RWPE1 (cell line): ENCODE measurements around the gene CCNA2.
A peak's percentile ranks its signal among the peaks of the same experiment; 100 is the strongest.

ENCODE experiments used
- CTCF ChIA-PET: fragments of 350-600 bp; sonication (Branson Sonifier 250); formaldehyde crosslinking; extraction: SDS; loops from one replicate; lab custom pipeline; 2021; lab: Yijun Ruan, JAX
- POLR2A ChIA-PET: fragments of 400-600 bp; formaldehyde crosslinking; extraction: SDS; loops from one replicate; lab custom pipeline; 2020; ENCODE audit warnings: antibody characterized with exemption; ENCODE audit not compliant: low non-redundant PET; lab: Yijun Ruan, JAX
- DNase-seq: peaks from one replicate; pipeline ENCODE4 v3.0.0; 2012; ENCODE audit warnings: low spot score
- H3K27ac ChIP-seq: fragments of 450-650 bp; 2 replicates; pipeline ENCODE4 v1.5.1; 2017
- TF ChIP-seq, protein P1 (sequence below): fragments of 450-650 bp; conservative IDR thresholded peaks from 2 replicates; pipeline ENCODE4 v1.5.1; 2017; ENCODE audit warnings: low read depth, mild to moderate bottlenecking

Gene CCNA2

DNA sequence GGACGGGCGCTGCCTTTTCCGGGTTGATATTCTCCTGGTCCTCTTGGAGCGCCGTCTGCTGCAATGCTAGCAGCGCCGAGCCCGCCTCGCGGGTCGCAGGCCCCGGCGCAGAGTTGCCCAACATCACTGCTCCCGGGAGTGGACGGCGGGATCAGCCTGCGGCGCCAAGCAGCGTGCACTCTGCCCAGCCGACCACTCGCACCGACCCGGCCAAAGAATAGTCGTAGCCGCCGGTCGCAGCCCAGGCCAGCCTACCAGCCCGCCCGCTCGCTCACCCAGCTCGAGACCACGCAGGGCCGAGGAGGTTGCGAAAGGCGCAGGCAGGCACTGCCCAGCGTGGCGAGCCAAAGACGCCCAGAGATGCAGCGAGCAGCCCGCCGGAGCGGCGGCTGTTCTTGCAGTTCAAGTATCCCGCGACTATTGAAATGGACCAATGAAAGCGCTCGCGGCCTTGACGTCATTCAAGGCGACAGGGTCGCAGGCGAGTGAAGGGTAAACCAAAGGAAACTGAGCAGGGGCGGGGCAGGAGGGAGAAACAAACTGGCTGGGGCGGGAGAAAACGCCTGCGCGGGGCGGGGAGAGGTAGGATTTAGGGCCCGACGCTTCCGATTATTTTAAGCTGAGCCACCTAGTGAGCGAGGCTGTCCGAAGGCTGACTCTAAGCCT is at the start of gene CCNA2:
Gene CCNA2, minus strand, starts transcription at position 379 of the 666 bp plus-strand sequence. Its CDS starts 255 bp downstream, at position 124.
- ChIA-PET POLR2A (no interaction called here), CTCF (interaction anchor here (0.6 to 0.7 kb wide), 2 partner anchors 17 to 904 kb away, joined by 3 to 5 read pairs; no protein-coding TSS in a partner anchor)
- DNase-seq, result peak; percentile 97
- H3K27ac ChIP-seq, result peak within 1 kb of the TSS; percentile 90
- TF ChIP-seq, protein P1, sequence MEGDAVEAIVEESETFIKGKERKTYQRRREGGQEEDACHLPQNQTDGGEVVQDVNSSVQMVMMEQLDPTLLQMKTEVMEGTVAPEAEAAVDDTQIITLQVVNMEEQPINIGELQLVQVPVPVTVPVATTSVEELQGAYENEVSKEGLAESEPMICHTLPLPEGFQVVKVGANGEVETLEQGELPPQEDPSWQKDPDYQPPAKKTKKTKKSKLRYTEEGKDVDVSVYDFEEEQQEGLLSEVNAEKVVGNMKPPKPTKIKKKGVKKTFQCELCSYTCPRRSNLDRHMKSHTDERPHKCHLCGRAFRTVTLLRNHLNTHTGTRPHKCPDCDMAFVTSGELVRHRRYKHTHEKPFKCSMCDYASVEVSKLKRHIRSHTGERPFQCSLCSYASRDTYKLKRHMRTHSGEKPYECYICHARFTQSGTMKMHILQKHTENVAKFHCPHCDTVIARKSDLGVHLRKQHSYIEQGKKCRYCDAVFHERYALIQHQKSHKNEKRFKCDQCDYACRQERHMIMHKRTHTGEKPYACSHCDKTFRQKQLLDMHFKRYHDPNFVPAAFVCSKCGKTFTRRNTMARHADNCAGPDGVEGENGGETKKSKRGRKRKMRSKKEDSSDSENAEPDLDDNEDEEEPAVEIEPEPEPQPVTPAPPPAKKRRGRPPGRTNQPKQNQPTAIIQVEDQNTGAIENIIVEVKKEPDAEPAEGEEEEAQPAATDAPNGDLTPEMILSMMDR, result no peak

DNA sequence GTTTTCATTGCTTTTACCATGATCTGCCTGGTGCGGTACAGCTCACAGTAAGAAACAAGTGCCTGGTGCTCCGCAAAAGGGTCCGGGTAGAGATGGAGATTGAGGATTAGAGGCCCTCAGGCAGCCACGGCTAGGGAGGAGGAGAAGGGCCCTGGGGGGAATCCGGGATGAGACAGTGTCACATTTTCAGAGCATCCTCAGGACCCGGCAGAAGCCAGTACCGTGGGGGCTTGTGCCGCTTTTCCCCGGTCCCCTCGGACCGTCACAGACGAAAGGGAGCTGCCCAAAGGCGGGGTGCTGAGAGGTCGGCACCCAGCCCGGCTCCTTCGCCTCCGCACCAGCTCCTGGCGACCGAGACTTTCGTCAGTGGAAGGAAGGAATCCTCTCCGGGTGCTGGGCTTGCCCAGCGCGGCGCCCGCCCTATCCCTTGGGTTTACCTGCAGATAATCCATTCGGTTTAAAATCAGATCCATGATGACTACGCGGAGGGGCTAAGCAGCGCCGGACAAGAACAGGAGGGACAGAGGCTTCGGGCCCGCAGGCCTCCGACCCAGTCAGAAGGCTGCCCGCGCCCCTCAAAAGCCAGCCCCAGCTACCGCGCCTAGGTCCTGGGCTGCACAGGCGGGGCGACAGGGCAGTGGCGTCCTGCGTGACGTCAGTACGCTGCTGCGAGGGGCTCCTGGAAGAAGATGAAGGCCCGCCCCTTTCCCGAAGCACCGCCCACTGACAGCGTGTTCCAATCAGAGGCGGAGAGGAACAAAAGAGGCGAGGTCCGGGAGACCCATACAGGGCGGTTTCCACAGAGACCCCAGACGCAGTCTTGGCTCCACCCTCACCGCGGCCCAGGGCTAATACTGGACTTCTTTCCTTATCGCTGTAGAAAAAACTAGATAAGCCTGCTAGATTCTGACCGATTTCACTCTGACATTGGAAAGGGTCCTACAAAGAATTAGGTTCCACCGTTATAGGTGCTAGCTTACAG is 46.4 kb upstream of the CCNA2 start, which contains the start of gene BBS7:
Gene BBS7, minus strand, starts transcription at position 634 of the 982 bp plus-strand sequence. Its CDS starts 161 bp downstream, at position 473.
- POLR2A ChIA-PET, result no interaction called here
- H3K27ac ChIP-seq, result peak within 1 kb of the TSS; percentile 77
- TF ChIP-seq, protein P1, result no peak
- peak; percentile 94 for DNase-seq
- CTCF ChIA-PET, result interaction anchor here (0.6 to 1.1 kb wide), 4 partner anchors 43 to 483 kb away, joined by 3 read pairs; no protein-coding TSS in a partner anchor

- CTCF ChIA-PET, result interaction anchor here (0.6 to 0.7 kb wide), 3 partner anchors 22 to 753 kb away, joined by 3 to 6 read pairs (median 4); no protein-coding TSS in a partner anchor
- TF ChIP-seq, protein P1, result no peak
- POLR2A ChIA-PET, result no interaction called here
These were observed 40.1 kb upstream of the CCNA2 start for GRCh38 chr4:121863799-121864198.

DNA sequence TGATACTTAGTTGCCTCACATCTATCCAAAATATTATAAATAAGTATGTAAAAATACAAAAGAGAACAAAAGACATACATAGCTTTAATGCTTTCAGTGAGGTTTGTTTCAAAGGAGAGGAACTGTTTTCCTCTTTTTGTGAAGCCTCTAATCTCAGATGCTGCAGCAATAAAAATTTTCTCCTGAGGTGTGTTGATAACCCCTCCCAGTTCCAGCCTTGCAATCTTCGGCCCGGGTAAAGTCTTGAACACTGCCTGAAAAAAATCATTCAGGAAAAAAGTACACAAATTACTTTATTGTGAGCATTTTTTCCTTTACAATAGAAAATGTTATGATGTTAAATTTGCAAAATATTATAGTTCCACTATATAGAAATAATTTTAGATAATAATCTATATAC is 37.7 kb upstream of the CCNA2 start:
- no peak overlapping the region for H3K27ac ChIP-seq
- ChIA-PET POLR2A (no interaction called here), CTCF (no interaction called here)
- no peak for DNase-seq
- TF ChIP-seq, protein P1, result no peak

More at GRCh38 chr4:121863799-121864198, 40.1 kb upstream of the CCNA2 start:
- no peak overlapping the region for H3K27ac ChIP-seq
- no peak for DNase-seq

- H3K27ac ChIP-seq, result no peak overlapping the region
- ChIA-PET CTCF (no interaction called here), POLR2A (no interaction called here)
- no peak for DNase-seq
- TF ChIP-seq, protein P1, result no peak
These were observed 36.4 kb upstream of the CCNA2 start for GRCh38 chr4:121860121-121860520.

DNA sequence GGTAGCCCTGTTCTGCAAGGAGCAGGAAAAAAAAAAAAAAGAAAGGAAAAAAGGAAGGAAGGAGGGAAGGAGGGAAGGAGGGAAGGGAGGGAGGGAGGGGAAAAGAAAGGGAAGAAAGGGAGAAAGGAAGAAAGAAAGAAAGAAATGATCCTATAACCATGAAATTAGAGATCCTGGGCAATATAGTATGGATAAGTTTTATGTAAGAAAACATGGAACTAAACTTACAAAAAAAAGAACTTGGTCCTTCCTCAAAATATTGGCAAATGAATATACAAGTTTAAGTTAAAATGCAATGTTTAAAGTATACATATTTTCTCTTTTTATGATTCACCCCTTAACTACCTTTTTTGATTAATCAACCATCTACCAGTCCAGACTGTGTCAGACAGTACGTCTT is 27.7 kb upstream of the CCNA2 start:
- POLR2A ChIA-PET, result no interaction called here
- CTCF ChIA-PET, result no interaction called here
- TF ChIP-seq, protein P1, result no peak
- DNase-seq, result no peak
- H3K27ac ChIP-seq, result no peak overlapping the region
